Spleen (tissue), 11 donors: ENCODE results near the gene ASPA. TPM values are rescaled to one million over a fixed set of nuclear protein-coding genes. Genes with fewer than 3 reads are reported as not detected.

Experiments used
- DNase-seq: peaks from one replicate; pipeline ENCODE4 v3.0.0-alpha.2; 2020
- H3K27ac ChIP-seq, 8 donors: fragments of 200-600 bp; sonication (generic) in 7 of 8; 1 replicate in 4 of 8; 2 replicates in 4 of 8; pipeline versions ENCODE4 v1.5.0 to v1.8.0; 2016 to 2021; ENCODE audit warnings: inconsistent platforms in 4 of 8, mild to moderate bottlenecking in 4 of 8, moderate library complexity in 1 of 8
- H3K27me3 ChIP-seq, 7 donors: fragments of 200-600 bp; sonication (generic) in 6 of 7; replicated peaks in 1 of 7; 1 replicate in 4 of 7; 2 replicates in 3 of 7; pipeline versions ENCODE4 v1.5.0 to v1.8.0; 2016 to 2021; ENCODE audit warnings: inconsistent platforms in 3 of 7, mild to moderate bottlenecking in 1 of 7
- H3K36me3 ChIP-seq, 6 donors: fragments of 200-600 bp; sonication (generic) in 5 of 6; 1 replicate in 4 of 6; 2 replicates in 2 of 6; pipeline versions ENCODE4 v1.5.0 to v1.8.0; 2016 to 2021; ENCODE audit warnings: inconsistent platforms in 2 of 6
- H3K4me1 ChIP-seq, 6 donors: fragments of 200-600 bp; sonication (generic) in 5 of 6; 1 replicate in 3 of 6; 2 replicates in 3 of 6; pipeline versions ENCODE4 v1.5.0 to v1.8.0; 2016 to 2021; ENCODE audit warnings: inconsistent platforms in 3 of 6
- H3K4me3 ChIP-seq, 8 donors: fragments of 200-600 bp; sonication (generic) in 7 of 8; 1 replicate in 4 of 8; 2 replicates in 4 of 8; pipeline versions ENCODE4 v1.5.0 to v1.8.0; 2016 to 2021; ENCODE audit warnings: inconsistent platforms in 4 of 8, mild to moderate bottlenecking in 4 of 8, moderate library complexity in 2 of 8
- H3K9me3 ChIP-seq, 8 donors: fragments of 200-600 bp; sonication (generic) in 7 of 8; 1 replicate in 4 of 8; 2 replicates in 4 of 8; pipeline versions ENCODE4 v1.5.0 to v1.8.0; 2016 to 2021; ENCODE audit warnings: inconsistent platforms in 4 of 8
- POLR2A ChIP-seq, 3 donors: fragments of 450-650 bp; IDR thresholded peaks; one replicate each; pipeline ENCODE4 v1.5.1; 2017; ENCODE audit warnings: antibody characterized with exemption in 3 of 3, mild to moderate bottlenecking in 1 of 3
- POLR2AphosphoS5 ChIP-seq, 3 donors: sonication (generic); formaldehyde crosslinking; IDR thresholded peaks; one replicate each; pipeline ENCODE4 v1.5.1; 2017; ENCODE audit warnings: antibody characterized with exemption in 3 of 3
- whole genome bisulfite sequencing, 5 donors: extraction: QIAGEN DNeasy Blood & Tissue Kit in 3 of 5; methylation state at CpG; one replicate each; pipeline versions ENCODE4 v1.1.5 to v1.1.7; 2013 to 2018; 5-methylcytosine and 5-hydroxymethylcytosine counted together
- intact Hi-C: fragments of 100-400 bp; cut with DNase I; formaldehyde crosslinking; loops from one replicate; pipeline ENCODE4 v1.15.0; 2023; ENCODE audit warnings: low total_unique reads
- polyA plus RNA-seq, 3 donors: library from polyadenylated mRNA; stranded (reverse); fragments of 200-250 nt; gene quantifications; one replicate each; pipeline ENCODE4 v1.2.1, GENCODE V29; 2013
- total RNA-seq, 7 donors: library from RNA; depleted of rRNA in 3 of 7; stranded (reverse); fragments of >200 nt in 3 of 7; fragmentation: NEBNext Ultra II Directional in 4 of 7; extraction: Animal tissue kit (Norgen Biotek cat#: 25700) in 4 of 7; gene quantifications; one replicate each; pipeline versions ENCODE4 v1.1.0 to v1.2.1, GENCODE V29; 2016 to 2021
- TF ChIP-seq, protein P1 (sequence below), 11 experiments: fragments of 200-600 bp in 7 of 11; fragments of 450-650 bp in 4 of 11; sonication (generic) in 4 of 11; IDR thresholded peaks in 8 of 11; conservative IDR thresholded peaks in 3 of 11; 1 replicate in 7 of 11; 2 replicates in 4 of 11; pipeline versions ENCODE4 v1.4.0 to v1.8.0; 2016 to 2021; ENCODE audit warnings: antibody characterized with exemption in 11 of 11, inconsistent platforms in 4 of 11, mild to moderate bottlenecking in 1 of 11
- donor health status: healthy with polysubstance abuse.
- donor health status: DM: no; HTN: no; CAD: no; lungs with moderate emphysema.
- donor health status: DM: no; HTN: no; CAD: no.
- donor health status: Bipolar disorder and iron deficiency.
- donor health status: healthy.
- donor health status: DM: no; HTN: no; CAD: no.
- donor health status: DM: yes; HTN: yes; CAD: no.

ASPA gene
- total and polyA plus RNA-seq, 10 donors: 0.86 to 10.8 (median 4.6) TPM

DNA sequence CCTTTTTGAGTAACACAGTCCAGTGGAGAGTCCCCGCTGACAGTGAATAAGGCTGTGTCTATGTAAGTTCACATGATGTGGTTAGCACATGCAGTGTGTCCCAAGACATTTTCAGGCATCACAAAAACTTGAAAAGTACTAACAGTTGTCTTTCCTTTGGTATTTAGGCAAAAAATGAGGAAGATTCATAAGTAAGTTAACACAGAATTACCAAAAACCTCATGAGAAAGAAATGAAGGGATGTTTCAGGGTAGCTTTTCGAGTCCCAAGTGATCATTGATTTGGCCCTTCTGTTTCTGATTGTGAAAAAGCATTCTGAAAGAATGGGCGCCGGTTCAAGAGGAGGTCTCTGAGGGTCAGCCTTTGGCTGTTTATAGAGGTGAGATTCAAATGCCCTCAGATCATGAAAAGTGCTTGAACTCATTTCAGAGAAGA, 529 bp upstream of the ASPA start:
- WGBS, 5 donors: 55 to 90% (median 74%) methylated on average over 4 of the region's 4 CpGs
- H3K4me1 ChIP-seq: peaks cover 0 to 11% (median 0%) of the 10 kb centered on the region in 6 donors
- intact Hi-C loops: no loop called here
- no peak overlapping the region for H3K4me3 ChIP-seq
- TF ChIP-seq POLR2AphosphoS5 (IDR thresholded peaks at IDR 0.05) (no peak), POLR2A (IDR thresholded peaks at IDR 0.05) (no peak)
- TF ChIP-seq, protein P1, sequence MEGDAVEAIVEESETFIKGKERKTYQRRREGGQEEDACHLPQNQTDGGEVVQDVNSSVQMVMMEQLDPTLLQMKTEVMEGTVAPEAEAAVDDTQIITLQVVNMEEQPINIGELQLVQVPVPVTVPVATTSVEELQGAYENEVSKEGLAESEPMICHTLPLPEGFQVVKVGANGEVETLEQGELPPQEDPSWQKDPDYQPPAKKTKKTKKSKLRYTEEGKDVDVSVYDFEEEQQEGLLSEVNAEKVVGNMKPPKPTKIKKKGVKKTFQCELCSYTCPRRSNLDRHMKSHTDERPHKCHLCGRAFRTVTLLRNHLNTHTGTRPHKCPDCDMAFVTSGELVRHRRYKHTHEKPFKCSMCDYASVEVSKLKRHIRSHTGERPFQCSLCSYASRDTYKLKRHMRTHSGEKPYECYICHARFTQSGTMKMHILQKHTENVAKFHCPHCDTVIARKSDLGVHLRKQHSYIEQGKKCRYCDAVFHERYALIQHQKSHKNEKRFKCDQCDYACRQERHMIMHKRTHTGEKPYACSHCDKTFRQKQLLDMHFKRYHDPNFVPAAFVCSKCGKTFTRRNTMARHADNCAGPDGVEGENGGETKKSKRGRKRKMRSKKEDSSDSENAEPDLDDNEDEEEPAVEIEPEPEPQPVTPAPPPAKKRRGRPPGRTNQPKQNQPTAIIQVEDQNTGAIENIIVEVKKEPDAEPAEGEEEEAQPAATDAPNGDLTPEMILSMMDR (IDR thresholded peaks at IDR 0.05 in 8 of 11, conservative IDR thresholded peaks at IDR 0.05 in 3 of 11): no peak
- H3K27ac ChIP-seq: peak overlapping the region in 7 of 8 donors; percentile 6 to 64 (median 30)
- peaks cover 0 to 3% (median 0%) of the 10 kb centered on the region in 8 donors for H3K9me3 ChIP-seq
- no peaks in the 10 kb centered on the region for H3K36me3 ChIP-seq
- DNase-seq: no peak
- peaks cover 0 to 4% (median 0%) of the 10 kb centered on the region in 7 donors for H3K27me3 ChIP-seq

DNA sequence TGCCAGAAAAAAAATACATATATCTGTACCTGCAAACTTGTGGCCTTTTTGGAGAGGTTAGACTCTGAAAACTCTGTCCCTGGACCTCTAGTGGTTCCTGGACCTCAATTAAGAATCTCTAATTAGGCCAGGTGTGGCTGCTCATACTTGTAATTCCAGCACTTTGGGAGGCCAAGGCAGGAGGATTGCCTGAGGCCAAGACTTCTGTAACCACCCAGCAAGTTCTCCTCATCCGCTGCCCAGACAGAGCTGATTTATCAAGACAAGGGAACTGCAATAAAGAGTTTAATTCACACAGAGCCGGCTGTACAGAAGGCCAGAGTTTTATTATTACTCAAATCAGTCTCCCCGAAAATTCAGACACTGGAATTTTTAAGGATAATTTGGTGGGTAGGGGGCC, 4.2 kb downstream of the ASPA start:
- no peak for DNase-seq
- H3K27ac ChIP-seq: no peak overlapping the region
- TF ChIP-seq POLR2AphosphoS5 (IDR thresholded peaks at IDR 0.05) (no peak), POLR2A (IDR thresholded peaks at IDR 0.05) (no peak)
- TF ChIP-seq, protein P1 (IDR thresholded peaks at IDR 0.05 in 8 of 11, conservative IDR thresholded peaks at IDR 0.05 in 3 of 11): no peak
- 88 to 94% (median 89%) methylated on average over 3 of the region's 3 CpGs for WGBS, 5 donors
- no peaks in the 10 kb centered on the region for H3K36me3 ChIP-seq
- peaks cover 0 to 5% (median 0%) of the 10 kb centered on the region in 6 donors for H3K4me1 ChIP-seq
- H3K9me3 ChIP-seq: no peaks in the 10 kb centered on the region
- H3K27me3 ChIP-seq: peaks cover 0 to 14% (median 0%) of the 10 kb centered on the region in 7 donors
- intact Hi-C loops: no loop called here
- H3K4me3 ChIP-seq: no peak overlapping the region

DNA sequence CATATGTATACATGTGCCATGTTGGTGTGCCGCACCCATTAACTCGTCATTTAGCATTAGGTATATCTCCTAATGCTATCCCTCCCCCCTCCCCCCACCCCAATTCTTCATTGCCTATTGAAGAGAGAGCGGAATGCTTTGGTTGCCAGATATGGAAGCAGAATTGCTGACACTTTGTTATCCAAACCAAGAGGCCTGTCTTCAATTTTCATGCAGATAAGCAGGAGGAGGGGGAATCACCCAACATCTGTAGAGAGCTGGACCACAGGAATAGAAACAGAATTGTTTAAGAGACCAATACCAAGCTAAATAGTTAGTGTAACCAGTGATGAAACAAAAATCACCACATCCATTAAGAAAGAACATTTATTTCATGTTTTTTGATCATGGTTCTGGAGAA, 7.1 kb downstream of the ASPA start:
- H3K4me3 ChIP-seq: no peak overlapping the region
- no peak for TF ChIP-seq POLR2AphosphoS5 (IDR thresholded peaks at IDR 0.05)
- TF ChIP-seq, protein P1 (IDR thresholded peaks at IDR 0.05 in 8 of 11, conservative IDR thresholded peaks at IDR 0.05 in 3 of 11): no peak
- TF ChIP-seq POLR2A (IDR thresholded peaks at IDR 0.05): no peak
- intact Hi-C loops: no loop called here
- no peaks in the 10 kb centered on the region for H3K4me1 ChIP-seq
- 56 to 75% (median 61%) methylated on average over 3 of the region's 3 CpGs for WGBS, 5 donors
- peaks cover 0 to 24% (median 0%) of the 10 kb centered on the region in 7 donors for H3K27me3 ChIP-seq
- DNase-seq: no peak
- H3K27ac ChIP-seq: no peak overlapping the region
- H3K9me3 ChIP-seq: no peaks in the 10 kb centered on the region
- no peaks in the 10 kb centered on the region for H3K36me3 ChIP-seq

DNA sequence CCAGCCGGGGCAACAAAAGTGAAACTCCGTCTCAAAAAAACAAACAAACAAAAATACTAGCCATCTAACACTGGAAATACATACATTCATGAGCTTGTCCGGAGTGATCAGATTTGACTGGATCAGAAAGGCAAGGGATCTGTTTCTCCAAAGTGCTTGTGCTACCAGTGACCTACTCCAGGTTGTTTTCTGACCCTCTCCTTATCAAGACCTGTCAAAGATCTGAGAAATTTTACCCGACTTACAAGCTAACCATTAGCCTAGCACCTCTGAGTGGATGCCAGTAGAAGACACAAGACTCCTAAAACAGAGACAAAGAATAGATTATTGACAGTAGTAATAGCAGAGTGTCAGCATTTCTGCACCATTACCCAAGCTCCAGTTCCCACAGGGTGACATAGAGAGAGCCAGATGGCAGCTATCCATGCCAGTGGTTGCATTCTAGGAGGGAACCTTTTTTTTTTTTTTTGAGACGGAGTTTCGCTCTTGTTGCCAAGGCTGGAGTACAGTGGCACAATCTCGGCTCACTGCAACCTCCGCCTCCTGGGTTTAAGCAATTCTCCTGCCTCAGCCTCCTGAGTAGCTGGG, 9.8 kb downstream of the ASPA start:
- no peak for TF ChIP-seq POLR2AphosphoS5 (IDR thresholded peaks at IDR 0.05)
- TF ChIP-seq POLR2A (IDR thresholded peaks at IDR 0.05): no peak
- TF ChIP-seq, protein P1 (IDR thresholded peaks at IDR 0.05 in 8 of 11, conservative IDR thresholded peaks at IDR 0.05 in 3 of 11): no peak
- no peaks in the 10 kb centered on the region for H3K4me1 ChIP-seq
- no peaks in the 10 kb centered on the region for H3K9me3 ChIP-seq
- intact Hi-C loops: no loop called here
- no peaks in the 10 kb centered on the region for H3K36me3 ChIP-seq
- no peak for DNase-seq
- H3K4me3 ChIP-seq: no peak overlapping the region
- H3K27me3 ChIP-seq: peaks cover 0 to 27% (median 0%) of the 10 kb centered on the region in 7 donors
- 83 to 93% (median 88%) methylated on average over 8 of the region's 8 CpGs for WGBS, 5 donors
- no peak overlapping the region for H3K27ac ChIP-seq
